OCI-LY1 (cell line): Measurements from ENCODE around the gene DTHD1.

Source experiments
- H2AFZ ChIP-seq: fragments of 200-600 bp; sonication (generic), shearing (Covaris generic); 2 replicates; pipeline ENCODE4 v1.6.0; 2014; ENCODE audit warnings: antibody characterized with exemption, mild to moderate bottlenecking, low read length
- H3F3A ChIP-seq: fragments of 200-600 bp; sonication (generic), shearing (Covaris generic); 2 replicates; pipeline ENCODE4 v1.6.0; 2014; ENCODE audit warnings: mild to moderate bottlenecking, antibody characterized with exemption, low read length, moderate library complexity; ENCODE audit not compliant: insufficient read depth
- H3K27ac ChIP-seq: fragments of 200-600 bp; sonication (generic); 2 replicates; pipeline ENCODE4 v1.5.1; 2014; ENCODE audit warnings: low read length, mixed run types, mild to moderate bottlenecking, low read depth; ENCODE audit not compliant: poor library complexity, severe bottlenecking
- H3K27me3 ChIP-seq: fragments of 200-600 bp; sonication (generic); 2 replicates; pipeline ENCODE4 v1.6.0; 2014; ENCODE audit warnings: antibody characterized with exemption, mild to moderate bottlenecking, low read length, moderate library complexity; ENCODE audit not compliant: insufficient read depth
- H3K36me3 ChIP-seq: fragments of 200-600 bp; sonication (generic); 2 replicates; pipeline ENCODE4 v1.6.1; 2014; ENCODE audit warnings: mild to moderate bottlenecking, antibody characterized with exemption, low read length, moderate library complexity, mixed read lengths; ENCODE audit not compliant: insufficient read depth
- H3K4me1 ChIP-seq: fragments of 200-600 bp; sonication (generic); 2 replicates; pipeline ENCODE4 v1.5.1; 2014; ENCODE audit warnings: mild to moderate bottlenecking, low read length, moderate library complexity; ENCODE audit not compliant: insufficient read depth, severe bottlenecking
- H3K4me2 ChIP-seq: fragments of 200-600 bp; sonication (generic), shearing (Covaris generic); 2 replicates; pipeline ENCODE4 v1.6.1; 2014; ENCODE audit warnings: low read length
- H3K4me3 ChIP-seq: fragments of 200-600 bp; sonication (generic); 2 replicates; pipeline ENCODE4 v1.5.1; 2014; ENCODE audit warnings: low read length, low read depth, mild to moderate bottlenecking, mixed read lengths; ENCODE audit not compliant: poor library complexity, severe bottlenecking
- H3K79me2 ChIP-seq: fragments of 200-600 bp; shearing (Covaris generic); 2 replicates; pipeline ENCODE4 v1.6.1; 2016; ENCODE audit warnings: mixed run types, low read length, mixed read lengths; ENCODE audit not compliant: insufficient read depth
- H3K9ac ChIP-seq: fragments of 200-600 bp; sonication (generic), shearing (Covaris generic); 2 replicates; pipeline ENCODE4 v1.6.1; 2014; ENCODE audit warnings: mild to moderate bottlenecking, low read length, mixed read lengths
- H3K9me2 ChIP-seq: fragments of 200-600 bp; sonication (generic), shearing (Covaris generic); 2 replicates; pipeline ENCODE4 v1.6.1; 2014; ENCODE audit warnings: low read depth, mild to moderate bottlenecking, low read length, mixed read lengths
- H3K9me3 ChIP-seq: fragments of 200-600 bp; shearing (Covaris generic); 2 replicates; pipeline ENCODE4 v1.6.1; 2014; ENCODE audit warnings: low read length, mixed read lengths
- H4K20me1 ChIP-seq: fragments of 200-600 bp; sonication (generic), shearing (Covaris generic); 2 replicates; pipeline ENCODE4 v1.6.0; 2016; ENCODE audit warnings: mild to moderate bottlenecking, low read length; ENCODE audit not compliant: insufficient read depth
- EZH2 ChIP-seq: fragments of 200-600 bp; sonication (generic), shearing (Covaris generic); IDR thresholded peaks from 2 replicates; pipeline ENCODE4 v1.8.0; 2017; ENCODE audit warnings: borderline replicate concordance, mixed run types, mild to moderate bottlenecking, antibody characterized with exemption, low read length, moderate library complexity, mixed read lengths
- TF ChIP-seq, protein P1 (sequence below): fragments of 200-600 bp; sonication (generic), shearing (Covaris generic); IDR thresholded peaks from 2 replicates; pipeline ENCODE4 v1.5.1; 2017; ENCODE audit warnings: mild to moderate bottlenecking, antibody characterized with exemption, low read length, moderate library complexity, mixed read lengths

DTHD1 gene

DNA sequence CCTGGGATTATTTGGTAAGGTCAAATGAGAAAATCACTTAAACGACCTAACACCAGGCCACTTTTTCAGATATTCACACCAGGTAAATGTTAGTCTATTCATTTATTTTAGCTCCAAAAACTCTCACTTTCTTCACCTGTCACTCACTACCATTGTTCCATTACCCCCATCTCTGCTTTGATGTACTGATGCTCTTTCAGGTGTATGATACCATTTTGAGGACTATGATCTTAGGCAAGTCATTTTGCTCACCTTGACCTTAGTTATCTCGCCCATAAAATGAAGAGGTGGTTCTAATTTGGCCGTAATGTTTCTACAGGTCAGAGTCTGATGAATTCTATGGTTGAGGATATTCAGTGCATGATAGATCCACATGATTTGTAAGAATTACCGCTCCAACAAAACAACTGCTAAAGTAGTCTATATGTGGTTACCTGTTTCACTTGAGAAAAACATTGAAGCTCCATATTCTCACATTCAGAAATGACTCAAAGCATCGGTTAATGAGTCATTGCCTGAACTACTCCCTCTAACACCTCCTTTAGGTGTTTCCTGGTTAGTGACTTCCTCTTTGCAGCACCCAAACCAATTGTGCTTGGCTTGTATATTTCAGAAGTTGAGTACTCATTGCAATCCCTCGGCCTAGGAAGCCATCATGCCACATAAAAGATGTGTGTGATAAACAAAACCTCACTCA lies 4.5 kb downstream of the DTHD1 start:
- no peak for TF ChIP-seq EZH2
- TF ChIP-seq, protein P1, sequence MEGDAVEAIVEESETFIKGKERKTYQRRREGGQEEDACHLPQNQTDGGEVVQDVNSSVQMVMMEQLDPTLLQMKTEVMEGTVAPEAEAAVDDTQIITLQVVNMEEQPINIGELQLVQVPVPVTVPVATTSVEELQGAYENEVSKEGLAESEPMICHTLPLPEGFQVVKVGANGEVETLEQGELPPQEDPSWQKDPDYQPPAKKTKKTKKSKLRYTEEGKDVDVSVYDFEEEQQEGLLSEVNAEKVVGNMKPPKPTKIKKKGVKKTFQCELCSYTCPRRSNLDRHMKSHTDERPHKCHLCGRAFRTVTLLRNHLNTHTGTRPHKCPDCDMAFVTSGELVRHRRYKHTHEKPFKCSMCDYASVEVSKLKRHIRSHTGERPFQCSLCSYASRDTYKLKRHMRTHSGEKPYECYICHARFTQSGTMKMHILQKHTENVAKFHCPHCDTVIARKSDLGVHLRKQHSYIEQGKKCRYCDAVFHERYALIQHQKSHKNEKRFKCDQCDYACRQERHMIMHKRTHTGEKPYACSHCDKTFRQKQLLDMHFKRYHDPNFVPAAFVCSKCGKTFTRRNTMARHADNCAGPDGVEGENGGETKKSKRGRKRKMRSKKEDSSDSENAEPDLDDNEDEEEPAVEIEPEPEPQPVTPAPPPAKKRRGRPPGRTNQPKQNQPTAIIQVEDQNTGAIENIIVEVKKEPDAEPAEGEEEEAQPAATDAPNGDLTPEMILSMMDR, result no peak
- Histone ChIP-seq H3K9me2 (no peaks in the 10 kb centered on the region), H4K20me1 (no peaks in the 10 kb centered on the region), H3K79me2 (no peaks in the 10 kb centered on the region), H3K27ac (peak overlapping the region; percentile 17), H3K9me3 (no peaks in the 10 kb centered on the region), H3K9ac (no peak overlapping the region), H3K4me3 (no peak overlapping the region), H3K4me1 (peaks cover 51% of the 10 kb centered on the region), H3F3A (no peaks in the 10 kb centered on the region), H2AFZ (peak overlapping the region; percentile 57; the same call in 1 of the 2 replicates), H3K4me2 (no peak overlapping the region), H3K36me3 (no peaks in the 10 kb centered on the region), H3K27me3 (no peaks in the 10 kb centered on the region)

DNA sequence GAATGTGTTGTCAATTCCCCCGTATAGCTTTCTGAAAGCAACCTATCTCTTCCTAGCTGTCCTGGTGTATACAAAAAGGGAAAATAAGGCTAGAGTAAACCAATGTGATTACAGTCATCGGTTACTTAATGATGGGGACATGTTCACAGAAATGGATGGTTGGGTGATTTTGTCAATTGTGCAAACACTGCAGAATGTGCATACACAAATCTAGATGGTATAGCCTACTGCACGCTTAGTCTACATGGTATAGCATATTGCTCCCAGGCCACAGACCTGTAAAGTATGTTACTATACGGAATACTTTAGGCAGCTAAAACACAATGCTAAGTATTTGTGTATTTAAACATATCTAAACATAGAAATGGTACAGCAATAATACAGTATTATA lies 5.1 kb downstream of the DTHD1 start:
- Histone ChIP-seq H3K36me3 (no peaks in the 10 kb centered on the region), H3K4me3 (no peak overlapping the region), H3F3A (no peaks in the 10 kb centered on the region), H3K9ac (no peak overlapping the region), H3K4me2 (no peak overlapping the region), H3K4me1 (peaks cover 45% of the 10 kb centered on the region), H3K9me3 (no peaks in the 10 kb centered on the region), H4K20me1 (no peaks in the 10 kb centered on the region), H2AFZ (peak overlapping the region; percentile 57; the same call in 1 of the 2 replicates), H3K79me2 (no peaks in the 10 kb centered on the region), H3K9me2 (no peaks in the 10 kb centered on the region), H3K27ac (peak overlapping the region; percentile 17), H3K27me3 (no peaks in the 10 kb centered on the region)
- TF ChIP-seq, protein P1, result no peak
- TF ChIP-seq EZH2, result no peak

DNA sequence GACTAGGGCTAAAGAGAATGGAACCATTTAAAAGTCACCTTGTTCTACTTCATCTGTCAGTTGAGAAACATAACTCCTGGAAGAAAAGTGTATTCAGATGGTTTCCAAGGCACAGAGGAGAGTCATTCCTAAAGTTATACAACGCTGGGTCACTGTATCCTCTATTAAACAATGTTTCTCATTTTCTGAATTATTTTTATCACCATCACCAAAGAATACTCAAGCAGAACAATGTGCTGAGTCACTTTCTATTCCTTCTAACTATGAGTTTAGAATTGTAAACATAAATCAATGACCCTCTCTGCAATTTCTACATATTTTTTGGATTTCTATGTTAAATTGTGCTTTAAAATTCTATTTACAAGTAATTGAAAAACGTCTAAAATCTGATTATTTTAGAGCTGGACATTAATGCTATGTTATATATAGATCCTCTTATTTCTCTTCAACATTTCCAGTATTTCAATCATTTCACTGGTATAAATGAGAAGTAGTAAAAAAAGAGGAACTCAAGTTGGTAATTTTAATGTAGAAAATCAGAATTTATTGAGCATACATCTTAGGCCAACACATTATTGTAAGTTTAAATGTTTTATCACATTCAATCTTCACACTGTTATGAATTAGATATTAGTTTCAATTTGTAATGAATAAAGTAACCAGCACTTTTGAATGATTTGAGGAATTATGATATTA lies 7.5 kb downstream of the DTHD1 start:
- H4K20me1 ChIP-seq, result no peaks in the 10 kb centered on the region

More for the DNA sequence above, 7.5 kb downstream of the DTHD1 start:
- Histone ChIP-seq H2AFZ (no peak overlapping the region), H3K4me2 (no peak overlapping the region), H3K4me1 (peaks cover 43% of the 10 kb centered on the region), H3K9ac (no peak overlapping the region), H3K9me3 (no peaks in the 10 kb centered on the region), H3F3A (no peaks in the 10 kb centered on the region), H3K27me3 (no peaks in the 10 kb centered on the region), H3K36me3 (no peaks in the 10 kb centered on the region), H3K79me2 (no peaks in the 10 kb centered on the region), H3K4me3 (no peak overlapping the region), H3K27ac (no peak overlapping the region), H3K9me2 (no peaks in the 10 kb centered on the region)
- TF ChIP-seq, protein P1, result no peak
- no peak for TF ChIP-seq EZH2
